T-helper 2 cell treated with Interferon-gamma antibody and Interleukin-4, amounts not matched to agents 5 μg/mL and 100 μg/mL, for 36 hours (primary cell): ENCODE measurements around the gene NUTM2D.
"Not testable (repeated sequence)": the region's sequence is repeated elsewhere in the genome, so short reads cannot be mapped to it uniquely, and the experiment has no call there.

ENCODE experiments used
- DNase-seq: peaks from one replicate; pipeline ENCODE4 v3.0.0; 2021; ENCODE audit warnings: low spot score
- H3K27ac Mint-ChIP-seq: one replicate; pipeline ENCODE4 v1.8.0; 2021; ENCODE audit warnings: mild to moderate bottlenecking, mixed read lengths
- H3K27me3 Mint-ChIP-seq: one replicate; pipeline ENCODE4 v1.8.0; 2021; ENCODE audit warnings: low read depth, mixed read lengths
- H3K36me3 Mint-ChIP-seq: one replicate; pipeline ENCODE4 v1.8.0; 2021; ENCODE audit warnings: low read depth, mixed read lengths
- H3K4me1 Mint-ChIP-seq: one replicate; pipeline ENCODE4 v1.8.0; 2021; ENCODE audit warnings: low read depth, mixed read lengths
- H3K4me3 Mint-ChIP-seq: one replicate; pipeline ENCODE4 v1.8.0; 2022; ENCODE audit warnings: mild to moderate bottlenecking, moderate library complexity, mixed read lengths
- H3K9me3 Mint-ChIP-seq: one replicate; pipeline ENCODE4 v1.8.0; 2021; ENCODE audit warnings: mixed read lengths

The NUTM2D gene

GRCh38 chr10:87357444-87357843 lies at the start of gene NUTM2D:
NUTM2D (plus strand) TSS chr10:87357744; CDS start chr10:87358266, 522 bp downstream.
- H3K27me3 Mint-ChIP-seq, H3K4me1 Mint-ChIP-seq, H3K4me3 Mint-ChIP-seq, H3K9me3 Mint-ChIP-seq, H3K36me3 Mint-ChIP-seq, H3K27ac Mint-ChIP-seq, DNase-seq: not testable (repeated sequence)

- H3K4me1 Mint-ChIP-seq, H3K9me3 Mint-ChIP-seq, H3K4me3 Mint-ChIP-seq, DNase-seq, H3K27me3 Mint-ChIP-seq, H3K27ac Mint-ChIP-seq, H3K36me3 Mint-ChIP-seq: not testable (repeated sequence)
Observed at GRCh38 chr10:87308702-87309101, 48.8 kb upstream of the NUTM2D start.

GRCh38 chr10:87309657-87310056 lies 47.9 kb upstream of the NUTM2D start:
- not testable (repeated sequence) for H3K9me3 Mint-ChIP-seq, H3K4me3 Mint-ChIP-seq, H3K36me3 Mint-ChIP-seq, DNase-seq, H3K27ac Mint-ChIP-seq, H3K27me3 Mint-ChIP-seq, H3K4me1 Mint-ChIP-seq

- H3K27ac Mint-ChIP-seq, H3K36me3 Mint-ChIP-seq, H3K27me3 Mint-ChIP-seq, DNase-seq, H3K4me3 Mint-ChIP-seq, H3K4me1 Mint-ChIP-seq, H3K9me3 Mint-ChIP-seq: not testable (repeated sequence)
Observed at GRCh38 chr10:87311521-87311920, 46.0 kb upstream of the NUTM2D start.

GRCh38 chr10:87313649-87314359 lies 43.7 kb upstream of the NUTM2D start:
- not testable (repeated sequence) for H3K4me1 Mint-ChIP-seq, H3K27me3 Mint-ChIP-seq, DNase-seq, H3K36me3 Mint-ChIP-seq, H3K27ac Mint-ChIP-seq, H3K9me3 Mint-ChIP-seq, H3K4me3 Mint-ChIP-seq

GRCh38 chr10:87314360-87314973 lies 43.1 kb upstream of the NUTM2D start:
- H3K9me3 Mint-ChIP-seq, H3K4me1 Mint-ChIP-seq, H3K27ac Mint-ChIP-seq, DNase-seq, H3K36me3 Mint-ChIP-seq, H3K27me3 Mint-ChIP-seq, H3K4me3 Mint-ChIP-seq: not testable (repeated sequence)

GRCh38 chr10:87321505-87321904 lies 36.0 kb upstream of the NUTM2D start:
- not testable (repeated sequence) for H3K36me3 Mint-ChIP-seq, H3K4me3 Mint-ChIP-seq, H3K27ac Mint-ChIP-seq, DNase-seq, H3K9me3 Mint-ChIP-seq, H3K4me1 Mint-ChIP-seq, H3K27me3 Mint-ChIP-seq

- H3K27ac Mint-ChIP-seq, H3K4me1 Mint-ChIP-seq, H3K27me3 Mint-ChIP-seq, H3K9me3 Mint-ChIP-seq, H3K4me3 Mint-ChIP-seq, H3K36me3 Mint-ChIP-seq, DNase-seq: not testable (repeated sequence)
Observed at GRCh38 chr10:87324559-87324958, 33.0 kb upstream of the NUTM2D start.

- not testable (repeated sequence) for H3K4me1 Mint-ChIP-seq, H3K9me3 Mint-ChIP-seq, H3K4me3 Mint-ChIP-seq, H3K27ac Mint-ChIP-seq, H3K36me3 Mint-ChIP-seq, H3K27me3 Mint-ChIP-seq, DNase-seq
Observed at GRCh38 chr10:87327958-87328357, 29.6 kb upstream of the NUTM2D start.

GRCh38 chr10:87329131-87329530 lies 28.4 kb upstream of the NUTM2D start:
- H3K4me3 Mint-ChIP-seq, H3K27ac Mint-ChIP-seq, H3K27me3 Mint-ChIP-seq, DNase-seq, H3K36me3 Mint-ChIP-seq, H3K4me1 Mint-ChIP-seq, H3K9me3 Mint-ChIP-seq: not testable (repeated sequence)

GRCh38 chr10:87332687-87333086 lies 24.9 kb upstream of the NUTM2D start:
- not testable (repeated sequence) for H3K36me3 Mint-ChIP-seq, H3K27me3 Mint-ChIP-seq, H3K4me3 Mint-ChIP-seq, H3K4me1 Mint-ChIP-seq, H3K27ac Mint-ChIP-seq, H3K9me3 Mint-ChIP-seq, DNase-seq

GRCh38 chr10:87340411-87340810 lies 17.1 kb upstream of the NUTM2D start:
- H3K9me3 Mint-ChIP-seq, H3K27ac Mint-ChIP-seq: not testable (repeated sequence)
- H3K4me1 Mint-ChIP-seq: peaks cover 19% of the 10 kb centered on the region

GRCh38 chr10:87341546-87342142 lies 15.9 kb upstream of the NUTM2D start:
- Mint-ChIP-seq H3K27ac (peak overlapping the region; percentile 85), H3K4me3 (peak overlapping the region; percentile 96), H3K4me1 (peaks cover 20% of the 10 kb centered on the region)
- H3K9me3 Mint-ChIP-seq, H3K36me3 Mint-ChIP-seq, DNase-seq, H3K27me3 Mint-ChIP-seq: not testable (repeated sequence)

More at GRCh38 chr10:87340411-87340810, 17.1 kb upstream of the NUTM2D start:
- H3K36me3 Mint-ChIP-seq, H3K27me3 Mint-ChIP-seq, DNase-seq: not testable (repeated sequence)
- H3K4me3 Mint-ChIP-seq: peak overlapping the region; percentile 49

- peaks cover 20% of the 10 kb centered on the region for H3K4me1 Mint-ChIP-seq
- not testable (repeated sequence) for H3K36me3 Mint-ChIP-seq
- peak; percentile 84 for DNase-seq
Observed at GRCh38 chr10:87342249-87342710, 15.3 kb upstream of the NUTM2D start.

More at GRCh38 chr10:87342249-87342710, 15.3 kb upstream of the NUTM2D start:
- H3K9me3 Mint-ChIP-seq, H3K27me3 Mint-ChIP-seq: not testable (repeated sequence)
- Mint-ChIP-seq H3K4me3 (peak overlapping the region; percentile 82), H3K27ac (peak overlapping the region; percentile 79)
